Measurements from ENCODE around the gene DPM2.

The DPM2 gene

DNA sequence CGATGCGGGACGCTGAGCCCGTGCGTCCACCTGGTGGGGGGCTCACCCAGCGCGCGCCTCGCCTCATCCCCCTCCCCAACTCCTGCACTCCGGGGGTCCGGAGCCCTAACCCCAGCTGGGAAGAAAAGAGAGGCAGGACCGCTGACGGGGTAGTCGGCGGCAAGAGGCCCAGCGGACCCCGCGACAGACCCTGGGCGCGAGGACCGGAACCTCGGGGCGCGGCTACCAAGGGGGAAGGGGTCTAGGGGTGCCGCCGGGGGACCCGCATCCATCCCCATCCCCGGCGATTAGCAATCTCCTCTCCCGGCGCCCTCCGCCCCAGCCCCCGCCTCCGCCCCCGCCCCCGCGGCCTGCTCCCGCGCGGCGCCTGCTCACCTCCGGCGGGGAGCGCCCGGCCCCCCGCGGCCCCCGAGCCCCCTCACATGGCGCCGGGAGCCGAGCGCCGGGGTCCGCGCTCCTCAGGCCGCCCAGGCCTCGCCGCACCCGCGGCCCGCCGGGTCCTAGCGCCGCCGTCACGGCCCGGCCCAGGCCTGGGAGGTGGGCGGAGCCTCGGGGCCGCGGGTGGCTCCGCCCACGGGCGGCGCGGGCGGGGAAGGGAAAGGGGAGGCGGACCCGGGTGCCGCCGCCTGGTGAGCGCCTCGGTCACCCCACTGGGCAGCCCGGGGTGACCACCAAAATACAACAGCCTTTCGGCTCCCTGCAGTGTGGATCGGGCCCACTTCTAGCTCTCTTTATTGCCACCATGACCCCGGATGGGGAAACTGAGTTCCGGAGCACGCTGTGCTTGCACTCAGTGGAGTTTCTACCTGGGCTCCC is 38.3 kb downstream of the DPM2 start, which contains the start of gene ST6GALNAC6:
Gene ST6GALNAC6 (minus strand): TSS at position 476 of the 816 bp plus-strand sequence. CDS start 1,622 bp downstream, outside the sequence.
- DNase-seq (ENCODE audit: low spot score): peak; percentile 67

GRCh38 chr9:127898433-127899127 is 39.1 kb downstream of the DPM2 start:
- DNase-seq (ENCODE audit: low spot score): no peak

GRCh38 chr9:127897193-127897692 is 40.4 kb downstream of the DPM2 start:
- peak; percentile 72 for DNase-seq (ENCODE audit: low spot score)

- no peak for DNase-seq (ENCODE audit: low spot score)
Observed at GRCh38 chr9:127896395-127897192, 41.1 kb downstream of the DPM2 start.

DNA sequence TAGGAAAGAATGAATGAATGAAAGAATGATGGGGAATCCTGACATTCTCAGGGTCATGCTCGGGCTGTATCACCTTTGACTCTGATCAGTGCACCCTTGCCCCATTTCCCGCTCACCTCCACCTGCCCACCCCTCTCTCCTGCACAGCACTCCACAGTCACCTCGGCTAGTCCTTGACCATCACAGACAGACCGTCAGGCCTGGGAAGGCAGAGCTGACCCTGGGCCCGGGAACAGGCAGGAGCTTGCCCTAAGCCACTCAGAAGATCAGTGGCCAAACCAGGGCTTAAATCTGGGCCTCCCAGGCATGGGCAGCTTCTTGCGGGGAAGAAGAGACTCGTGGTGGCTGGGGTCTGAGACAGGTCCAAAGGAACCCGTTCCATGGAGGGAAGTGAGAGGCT is 41.8 kb downstream of the DPM2 start:
- no peak for DNase-seq (ENCODE audit: low spot score)

- DNase-seq (ENCODE audit: low spot score): no peak
Observed at GRCh38 chr9:127893392-127893791, 44.3 kb downstream of the DPM2 start.

- no peak for DNase-seq (ENCODE audit: low spot score)
Observed at GRCh38 chr9:127892831-127893230, 44.8 kb downstream of the DPM2 start.

DNA sequence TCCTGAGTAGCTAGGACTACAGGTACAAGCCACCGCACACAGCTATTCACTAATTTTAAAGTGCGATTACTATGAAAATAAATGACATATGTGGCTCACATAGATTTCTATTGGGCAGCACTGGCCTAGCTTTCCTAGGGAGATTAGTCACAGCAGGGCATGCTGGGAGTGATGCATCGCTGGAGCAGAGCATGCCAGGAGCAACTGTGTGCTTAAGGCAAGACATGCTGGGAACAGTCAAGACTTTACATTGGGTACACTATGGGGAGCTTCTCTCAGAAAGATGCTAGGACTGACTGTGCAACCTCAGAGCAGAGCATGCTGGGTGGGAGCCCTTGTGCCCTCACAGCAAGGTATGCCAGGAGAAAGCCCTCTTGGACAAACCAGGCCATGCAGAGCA is 47.6 kb downstream of the DPM2 start:
- no peak for DNase-seq (ENCODE audit: low spot score)

DNA sequence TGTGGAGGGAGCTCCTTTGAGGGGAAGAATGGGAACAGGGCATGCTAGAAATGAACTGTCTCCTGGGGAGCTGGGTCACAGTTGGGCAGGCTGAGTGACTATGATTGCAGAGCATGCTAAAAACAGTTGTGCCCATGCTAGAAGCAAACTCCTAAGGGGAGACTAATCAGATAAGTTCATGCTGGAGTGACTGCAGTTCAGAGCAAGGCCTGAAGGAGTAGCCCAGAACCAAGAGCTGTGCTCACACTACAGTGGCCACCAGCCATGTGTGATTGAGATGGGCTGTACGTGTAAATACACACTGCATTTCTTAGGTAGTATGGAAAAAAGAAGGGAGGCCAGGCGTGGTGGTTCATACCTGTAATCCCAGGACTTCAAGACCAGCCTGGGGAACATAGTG is 49.9 kb downstream of the DPM2 start:
- no peak for DNase-seq (ENCODE audit: low spot score)

- DNase-seq (ENCODE audit: low spot score): no peak
Observed at GRCh38 chr9:127886401-127886972, 51.2 kb downstream of the DPM2 start.

DNA sequence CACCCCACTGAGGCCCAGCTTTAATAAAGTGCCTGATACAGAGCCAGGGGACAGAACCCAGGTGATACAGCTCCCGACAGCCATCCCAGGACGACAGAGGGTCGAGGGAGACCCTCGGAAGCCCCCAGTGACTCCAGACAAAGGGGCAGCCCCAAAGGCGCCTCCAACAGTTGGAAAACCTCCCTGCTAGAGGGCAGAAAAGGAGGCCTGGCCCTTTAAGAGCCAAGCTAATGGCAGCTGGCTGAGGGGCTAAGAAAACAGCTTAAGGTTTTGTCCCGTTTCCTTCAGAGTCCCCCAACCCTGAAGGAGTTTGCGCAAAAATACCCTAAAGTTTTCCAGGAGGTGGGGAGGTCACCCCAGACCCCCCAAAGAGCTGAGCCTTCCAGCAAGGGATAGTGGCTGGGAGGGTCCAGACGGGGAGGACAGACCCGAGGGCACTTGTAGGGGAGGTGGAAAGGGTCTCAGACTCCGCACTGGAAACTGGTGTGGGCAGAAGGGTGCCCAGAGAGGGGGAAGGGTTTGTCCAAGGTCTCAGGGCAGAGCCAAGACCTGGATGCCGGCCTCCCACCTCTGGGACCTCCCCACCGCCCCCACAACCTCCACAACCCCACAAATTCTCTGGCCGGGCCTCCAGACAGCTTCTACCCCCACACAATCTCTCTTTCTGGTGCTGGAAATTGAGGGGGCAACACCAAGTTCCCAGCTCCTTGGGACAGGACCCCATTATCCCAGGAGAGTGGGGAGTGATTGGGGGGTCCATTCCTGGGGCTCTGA is 52.0 kb downstream of the DPM2 start:
- no peak for DNase-seq (ENCODE audit: low spot score)

Measured in SK-N-DZ (cell line).